ENCODE data around the gene ATL1. TPM values are rescaled to one million over a fixed set of nuclear protein-coding genes. Genes with fewer than 3 reads are reported as not detected.
"Not testable (repeated sequence)": the region's sequence is repeated elsewhere in the genome, so short reads cannot be mapped to it uniquely, and the experiment has no call there.

Gene ATL1
- total RNA-seq, 1 donor from 2014 or later: 1.8 TPM

DNA sequence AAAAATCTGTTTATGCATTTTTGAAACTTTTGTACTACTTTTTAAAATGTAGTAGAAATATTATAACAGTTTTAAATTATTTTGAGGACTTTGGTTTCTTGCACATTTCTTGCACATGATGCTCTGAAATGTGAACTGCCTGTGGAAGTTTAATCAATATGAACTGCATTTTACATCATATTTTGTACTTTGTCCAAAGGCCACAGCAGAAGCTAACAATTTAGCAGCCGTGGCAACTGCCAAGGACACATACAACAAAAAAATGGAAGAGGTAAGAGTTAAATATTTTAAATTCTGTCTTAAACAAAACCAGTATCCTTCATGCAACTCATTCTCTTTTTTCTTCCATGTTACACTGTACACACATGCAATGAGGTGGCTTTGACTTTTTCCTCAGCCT lies 63.0 kb downstream of the ATL1 start:
- H3K27me3 Mint-ChIP-seq (ENCODE audit: low read depth): no peaks in the 10 kb centered on the region
- no peaks in the 10 kb centered on the region for H3K9me3 Mint-ChIP-seq
- no peak overlapping the region for H3K4me3 Mint-ChIP-seq
- H3K27ac Mint-ChIP-seq: no peak overlapping the region
- no peak for DNase-seq (ENCODE audit: low spot score in 2 of 2, unreplicated experiment in 2 of 2)
- H3K36me3 Mint-ChIP-seq: peaks cover 10% of the 10 kb centered on the region
- H3K4me1 Mint-ChIP-seq: peaks cover 9% of the 10 kb centered on the region
- TF ChIP-seq, protein P1, sequence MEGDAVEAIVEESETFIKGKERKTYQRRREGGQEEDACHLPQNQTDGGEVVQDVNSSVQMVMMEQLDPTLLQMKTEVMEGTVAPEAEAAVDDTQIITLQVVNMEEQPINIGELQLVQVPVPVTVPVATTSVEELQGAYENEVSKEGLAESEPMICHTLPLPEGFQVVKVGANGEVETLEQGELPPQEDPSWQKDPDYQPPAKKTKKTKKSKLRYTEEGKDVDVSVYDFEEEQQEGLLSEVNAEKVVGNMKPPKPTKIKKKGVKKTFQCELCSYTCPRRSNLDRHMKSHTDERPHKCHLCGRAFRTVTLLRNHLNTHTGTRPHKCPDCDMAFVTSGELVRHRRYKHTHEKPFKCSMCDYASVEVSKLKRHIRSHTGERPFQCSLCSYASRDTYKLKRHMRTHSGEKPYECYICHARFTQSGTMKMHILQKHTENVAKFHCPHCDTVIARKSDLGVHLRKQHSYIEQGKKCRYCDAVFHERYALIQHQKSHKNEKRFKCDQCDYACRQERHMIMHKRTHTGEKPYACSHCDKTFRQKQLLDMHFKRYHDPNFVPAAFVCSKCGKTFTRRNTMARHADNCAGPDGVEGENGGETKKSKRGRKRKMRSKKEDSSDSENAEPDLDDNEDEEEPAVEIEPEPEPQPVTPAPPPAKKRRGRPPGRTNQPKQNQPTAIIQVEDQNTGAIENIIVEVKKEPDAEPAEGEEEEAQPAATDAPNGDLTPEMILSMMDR (IDR thresholded peaks at IDR 0.05; ENCODE audit: unreplicated experiment): no peak

DNA sequence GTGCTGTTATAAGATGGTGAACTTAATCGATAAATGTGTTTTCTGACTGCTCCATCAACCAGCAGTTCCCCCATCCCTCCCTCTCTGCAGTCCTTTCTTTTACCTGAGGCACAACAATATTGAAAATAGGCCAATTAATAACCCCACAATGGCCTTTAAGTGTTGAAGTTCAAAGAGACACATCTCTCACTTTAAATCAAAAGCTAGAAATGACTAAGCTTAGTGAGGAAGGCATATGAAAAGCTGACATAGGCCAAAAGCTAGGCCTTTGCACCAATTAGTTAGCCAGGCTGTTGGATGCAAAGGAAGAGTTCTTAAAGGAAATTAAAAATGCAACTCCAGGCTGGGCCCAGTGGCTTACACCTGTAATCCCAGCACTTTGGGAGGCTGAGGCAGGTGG lies 64.5 kb downstream of the ATL1 start:
- no peaks in the 10 kb centered on the region for H3K9me3 Mint-ChIP-seq
- H3K27ac Mint-ChIP-seq: no peak overlapping the region
- no peaks in the 10 kb centered on the region for H3K27me3 Mint-ChIP-seq (ENCODE audit: low read depth)
- H3K4me3 Mint-ChIP-seq: no peak overlapping the region
- H3K36me3 Mint-ChIP-seq: peaks cover 10% of the 10 kb centered on the region
- peaks cover 9% of the 10 kb centered on the region for H3K4me1 Mint-ChIP-seq
- TF ChIP-seq, protein P1 (IDR thresholded peaks at IDR 0.05; ENCODE audit: unreplicated experiment): no peak
- DNase-seq (ENCODE audit: low spot score in 2 of 2, unreplicated experiment in 2 of 2): no peak

DNA sequence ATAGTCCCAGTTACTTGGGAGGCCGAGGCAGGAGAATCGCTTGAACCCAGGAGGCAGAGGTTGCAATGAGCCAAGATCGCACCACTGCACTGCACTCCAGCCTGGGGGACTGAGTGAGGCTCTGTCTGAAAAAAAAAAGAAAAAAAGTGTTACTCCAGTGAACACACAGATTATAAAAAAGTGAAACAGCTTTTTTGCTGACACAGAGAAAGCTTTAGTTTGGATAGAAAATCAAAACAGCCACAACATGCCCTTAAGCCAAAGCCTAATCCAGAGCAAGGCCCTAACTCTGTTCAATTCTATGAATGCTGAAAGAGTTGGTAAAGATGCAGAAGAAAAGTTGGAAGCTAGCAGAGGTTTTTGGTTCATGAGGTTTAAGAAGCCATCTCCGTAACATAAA lies 65.0 kb downstream of the ATL1 start:
- not testable (repeated sequence) for H3K4me1 Mint-ChIP-seq; H3K27ac Mint-ChIP-seq; H3K4me3 Mint-ChIP-seq; H3K27me3 Mint-ChIP-seq (ENCODE audit: low read depth); DNase-seq (ENCODE audit: low spot score in 2 of 2, unreplicated experiment in 2 of 2); H3K9me3 Mint-ChIP-seq
- peaks cover 10% of the 10 kb centered on the region for H3K36me3 Mint-ChIP-seq

DNA sequence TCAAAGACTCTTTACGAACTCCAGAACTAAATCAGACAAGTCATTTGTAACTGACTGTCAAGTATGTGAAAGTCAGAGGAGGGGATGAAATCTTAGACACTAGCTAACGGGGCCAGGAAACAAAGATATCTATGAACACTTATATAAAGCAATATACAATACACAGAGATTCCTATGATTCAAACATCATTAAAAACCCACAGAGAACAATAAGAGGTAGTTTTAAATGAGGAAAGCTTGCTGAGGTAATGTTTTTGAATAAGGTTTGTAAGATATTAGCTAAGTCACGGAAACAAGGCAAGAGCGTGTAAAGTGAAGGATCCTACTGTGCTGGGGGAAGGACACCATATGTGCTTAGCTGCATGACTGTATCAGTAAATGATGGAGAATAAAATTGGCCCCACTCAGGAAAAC lies 71.5 kb downstream of the ATL1 start:
- TF ChIP-seq, protein P1 (IDR thresholded peaks at IDR 0.05; ENCODE audit: unreplicated experiment): no peak
- peak overlapping the region; percentile 85 for H3K27ac Mint-ChIP-seq
- peaks cover 17% of the 10 kb centered on the region for H3K4me1 Mint-ChIP-seq
- no peak overlapping the region for H3K4me3 Mint-ChIP-seq
- DNase-seq (ENCODE audit: low spot score in 2 of 2, unreplicated experiment in 2 of 2): no peak
- no peaks in the 10 kb centered on the region for H3K27me3 Mint-ChIP-seq (ENCODE audit: low read depth)
- H3K36me3 Mint-ChIP-seq: peaks cover 11% of the 10 kb centered on the region
- H3K9me3 Mint-ChIP-seq: peaks cover 5% of the 10 kb centered on the region

DNA sequence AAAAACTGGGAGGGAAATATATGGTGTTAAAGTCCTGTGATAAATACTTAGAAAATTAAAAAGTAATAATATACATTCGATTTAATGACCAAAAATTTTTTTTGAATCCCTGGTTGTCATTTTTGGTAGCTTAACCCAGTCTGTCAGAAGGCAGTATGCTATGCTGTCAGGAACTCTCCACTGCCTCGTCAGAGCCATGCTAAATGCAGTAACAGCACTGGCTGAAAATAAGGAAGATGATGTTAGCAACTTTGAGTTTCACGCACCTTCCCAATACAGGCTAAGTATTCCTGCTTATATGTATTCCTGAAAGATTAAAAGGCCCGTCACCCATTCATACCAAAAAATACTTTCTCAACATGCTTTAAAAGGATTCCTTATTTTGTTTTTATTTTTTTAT lies 74.0 kb downstream of the ATL1 start:
- H3K27me3 Mint-ChIP-seq (ENCODE audit: low read depth): no peaks in the 10 kb centered on the region
- DNase-seq (ENCODE audit: low spot score in 2 of 2, unreplicated experiment in 2 of 2): no peak
- peaks cover 14% of the 10 kb centered on the region for H3K36me3 Mint-ChIP-seq
- peaks cover 6% of the 10 kb centered on the region for H3K9me3 Mint-ChIP-seq
- no peak overlapping the region for H3K4me3 Mint-ChIP-seq
- H3K27ac Mint-ChIP-seq: no peak overlapping the region
- TF ChIP-seq, protein P1 (IDR thresholded peaks at IDR 0.05; ENCODE audit: unreplicated experiment): no peak
- peaks cover 17% of the 10 kb centered on the region for H3K4me1 Mint-ChIP-seq

DNA sequence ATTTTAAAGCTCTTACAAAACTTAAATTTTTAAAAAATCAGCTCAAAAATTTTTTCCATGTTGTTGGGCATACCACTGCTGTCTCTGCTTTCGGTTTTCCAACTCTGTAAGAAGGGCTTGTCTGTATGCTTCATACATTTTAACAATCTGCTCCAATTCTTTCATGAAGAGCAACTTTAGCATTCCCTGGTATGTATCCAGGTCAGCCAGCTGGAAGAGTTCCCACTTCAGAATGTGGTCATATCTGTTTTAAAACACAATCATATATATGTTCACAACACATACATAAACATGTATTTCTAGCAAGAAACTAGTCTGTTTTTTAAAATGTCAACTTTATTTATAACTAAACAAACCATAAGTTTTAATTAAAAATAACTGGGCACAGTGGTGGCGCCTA lies 75.2 kb downstream of the ATL1 start:
- Mint-ChIP-seq H3K4me3 (no peak overlapping the region), H3K27ac (no peak overlapping the region), H3K27me3 (ENCODE audit: low read depth) (no peaks in the 10 kb centered on the region), H3K36me3 (peaks cover 21% of the 10 kb centered on the region), H3K9me3 (peaks cover 6% of the 10 kb centered on the region), H3K4me1 (peaks cover 17% of the 10 kb centered on the region)
- TF ChIP-seq, protein P1 (IDR thresholded peaks at IDR 0.05; ENCODE audit: unreplicated experiment): no peak
- no peak for DNase-seq (ENCODE audit: low spot score in 2 of 2, unreplicated experiment in 2 of 2)
